GM12874 (cell line): ENCODE results near the gene PP2D1.
A peak's percentile ranks its signal among the peaks of the same experiment; 100 is the strongest.

Experiments
- TF ChIP-seq, protein P1 (sequence below): IDR thresholded peaks from 2 replicates; pipeline ENCODE4 v1.5.1; 2011; ENCODE audit warnings: low read depth, mild to moderate bottlenecking, control low read depth, low read length, moderate library complexity; ENCODE audit not compliant: insufficient read depth

Gene PP2D1

DNA sequence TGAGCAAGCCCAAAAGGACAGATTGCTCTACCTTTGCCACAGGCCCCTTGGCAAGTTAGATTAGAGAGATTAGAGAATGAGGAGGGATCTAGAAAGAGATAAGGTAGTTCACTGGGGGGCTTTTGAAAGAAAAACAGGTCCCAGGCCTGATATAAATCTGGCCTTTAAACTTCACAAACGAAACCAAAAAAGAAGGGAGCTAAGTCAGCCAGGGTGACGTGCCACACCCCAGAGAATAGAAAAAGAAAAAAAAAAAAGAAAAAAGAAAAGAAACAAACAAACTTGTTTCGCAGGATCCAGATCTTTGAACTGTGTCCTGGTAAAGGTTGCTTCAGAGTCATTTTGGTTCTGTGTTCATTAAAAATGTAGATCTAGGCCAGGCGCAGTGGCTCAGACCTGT lies 31.8 kb upstream of the PP2D1 start:
- TF ChIP-seq, protein P1, sequence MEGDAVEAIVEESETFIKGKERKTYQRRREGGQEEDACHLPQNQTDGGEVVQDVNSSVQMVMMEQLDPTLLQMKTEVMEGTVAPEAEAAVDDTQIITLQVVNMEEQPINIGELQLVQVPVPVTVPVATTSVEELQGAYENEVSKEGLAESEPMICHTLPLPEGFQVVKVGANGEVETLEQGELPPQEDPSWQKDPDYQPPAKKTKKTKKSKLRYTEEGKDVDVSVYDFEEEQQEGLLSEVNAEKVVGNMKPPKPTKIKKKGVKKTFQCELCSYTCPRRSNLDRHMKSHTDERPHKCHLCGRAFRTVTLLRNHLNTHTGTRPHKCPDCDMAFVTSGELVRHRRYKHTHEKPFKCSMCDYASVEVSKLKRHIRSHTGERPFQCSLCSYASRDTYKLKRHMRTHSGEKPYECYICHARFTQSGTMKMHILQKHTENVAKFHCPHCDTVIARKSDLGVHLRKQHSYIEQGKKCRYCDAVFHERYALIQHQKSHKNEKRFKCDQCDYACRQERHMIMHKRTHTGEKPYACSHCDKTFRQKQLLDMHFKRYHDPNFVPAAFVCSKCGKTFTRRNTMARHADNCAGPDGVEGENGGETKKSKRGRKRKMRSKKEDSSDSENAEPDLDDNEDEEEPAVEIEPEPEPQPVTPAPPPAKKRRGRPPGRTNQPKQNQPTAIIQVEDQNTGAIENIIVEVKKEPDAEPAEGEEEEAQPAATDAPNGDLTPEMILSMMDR: no peak

DNA sequence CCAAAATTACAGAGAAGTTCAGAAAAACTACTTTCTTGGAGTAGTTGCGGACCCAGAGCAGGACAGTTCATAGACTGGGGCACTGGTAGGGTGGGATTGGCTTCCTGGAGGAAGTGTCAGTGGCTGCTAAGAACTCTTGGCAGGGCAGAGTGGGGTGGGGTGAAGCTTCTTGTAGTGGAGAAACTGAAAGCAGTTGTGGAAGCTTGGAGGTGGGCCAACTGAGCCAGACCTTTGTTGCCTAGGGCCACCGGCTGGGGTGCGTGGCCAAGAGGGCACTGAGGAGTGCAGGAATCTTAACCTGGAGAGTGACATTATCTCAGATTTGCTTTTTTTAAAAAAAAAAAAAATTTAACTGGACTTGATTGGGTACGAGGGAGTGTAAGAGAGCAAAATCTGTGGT lies 31.3 kb upstream of the PP2D1 start:
- TF ChIP-seq, protein P1: no peak

DNA sequence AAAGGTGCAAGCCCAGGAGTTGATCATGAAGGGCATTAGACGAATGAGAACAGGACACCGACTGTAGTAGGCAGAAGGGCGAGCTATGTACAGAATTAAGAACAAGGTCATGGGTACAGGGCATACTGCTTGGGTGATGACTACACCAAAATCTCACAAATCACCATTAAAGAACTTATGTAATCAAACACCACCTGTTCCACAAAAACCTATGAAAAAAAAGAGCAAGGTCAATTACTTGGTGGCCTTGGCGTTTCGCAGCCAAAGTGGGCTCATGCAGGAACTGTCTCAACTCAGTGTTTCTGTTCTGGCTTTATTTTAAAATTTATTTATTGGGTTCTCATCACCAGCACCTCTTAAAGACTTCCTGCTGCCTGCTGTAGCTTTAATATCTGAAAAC lies 30.3 kb upstream of the PP2D1 start:
- TF ChIP-seq, protein P1: no peak

- TF ChIP-seq, protein P1: no peak
Observed at GRCh38 chr3:20041197-20041780, 29.2 kb upstream of the PP2D1 start.

GRCh38 chr3:20040548-20041196 lies 28.6 kb upstream of the PP2D1 start:
- TF ChIP-seq, protein P1: no peak

DNA sequence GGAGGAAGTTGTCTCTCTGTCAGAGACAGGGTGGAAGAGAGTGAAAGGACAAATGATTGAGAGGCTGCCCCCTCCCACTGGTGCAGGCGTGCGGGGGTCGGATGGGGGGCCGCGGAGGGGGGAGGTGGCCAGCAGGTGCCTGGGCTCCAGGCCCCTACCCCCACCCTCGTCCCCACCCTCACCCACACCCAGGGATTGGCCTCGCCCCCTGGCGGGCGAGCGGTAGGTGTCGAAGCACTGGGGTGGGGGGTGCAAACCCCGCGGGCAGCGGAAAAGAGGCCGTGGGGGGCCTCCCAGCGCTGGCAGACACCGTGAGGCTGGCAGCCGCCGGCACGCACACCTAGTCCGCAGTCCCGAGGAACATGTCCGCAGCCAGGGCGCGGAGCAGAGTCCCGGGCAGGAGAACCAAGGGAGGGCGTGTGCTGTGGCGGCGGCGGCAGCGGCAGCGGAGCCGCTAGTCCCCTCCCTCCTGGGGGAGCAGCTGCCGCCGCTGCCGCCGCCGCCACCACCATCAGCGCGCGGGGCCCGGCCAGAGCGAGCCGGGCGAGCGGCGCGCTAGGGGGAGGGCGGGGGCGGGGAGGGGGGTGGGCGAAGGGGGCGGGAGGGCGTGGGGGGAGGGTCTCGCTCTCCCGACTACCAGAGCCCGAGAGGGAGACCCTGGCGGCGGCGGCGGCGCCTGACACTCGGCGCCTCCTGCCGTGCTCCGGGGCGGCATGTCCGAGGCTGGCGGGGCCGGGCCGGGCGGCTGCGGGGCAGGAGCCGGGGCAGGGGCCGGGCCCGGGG lies 27.9 kb upstream of the PP2D1 start, which contains the start of gene KAT2B:
Gene KAT2B, plus strand, starts transcription at position 682 of the 783 bp plus-strand sequence. Its CDS starts 32 bp downstream, at position 714.
- TF ChIP-seq, protein P1: peak; percentile 80

DNA sequence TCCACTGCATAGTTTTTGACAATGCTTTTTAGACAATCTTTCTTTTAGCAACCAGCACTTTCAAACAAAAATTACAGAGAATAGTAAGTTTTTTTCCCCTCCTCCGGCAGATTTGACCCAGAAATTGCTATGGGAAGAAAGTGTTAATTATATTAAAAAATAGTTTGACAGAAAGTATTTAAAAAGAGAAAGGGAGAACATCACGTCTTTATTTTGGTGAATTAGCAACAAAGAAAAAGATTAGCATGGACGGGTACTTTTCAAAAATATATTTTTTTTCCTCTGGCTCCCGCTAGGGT lies 27.4 kb upstream of the PP2D1 start:
- TF ChIP-seq, protein P1: no peak
